ENCODE data around the gene RCC2. TPM values are rescaled to one million over a fixed set of nuclear protein-coding genes. Genes with fewer than 3 reads are reported as not detected.
A peak's percentile ranks its signal among the peaks of the same experiment; 100 is the strongest.
"Not testable (repeated sequence)": the region's sequence is repeated elsewhere in the genome, so short reads cannot be mapped to it uniquely, and the experiment has no call there.

RCC2 gene
- polyA plus RNA-seq, 2 of the 4 experiments (the other 2 are of a cell fraction) = 60.9 to 90.0 TPM

DNA sequence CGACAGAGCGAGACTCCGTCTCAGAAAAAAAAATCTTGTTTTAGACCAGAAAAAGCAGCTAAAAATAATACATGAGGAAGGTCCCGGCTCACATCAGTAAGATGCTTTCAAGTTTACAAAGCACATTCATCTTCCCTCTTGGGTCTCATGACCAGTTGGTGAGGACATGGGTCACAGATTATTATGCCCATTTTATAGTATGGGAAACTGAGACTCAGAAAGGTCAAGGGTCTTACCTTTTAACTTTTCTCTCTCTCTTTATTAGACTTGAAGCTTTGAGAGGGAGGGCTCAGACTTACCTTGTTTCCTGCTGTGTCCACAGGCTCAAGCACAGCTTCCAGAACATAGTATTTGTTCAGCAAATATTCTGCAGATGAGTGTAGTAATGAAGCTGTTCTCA, 13.2 kb upstream of the RCC2 start:
- no peak overlapping the region for H3K4me2 ChIP-seq
- FAIRE-seq (no peak), ATAC-seq (no peak), DNase-seq (ENCODE audit: low read depth in 1 of 2, low spot score in 1 of 2) (no peak)
- TF ChIP-seq ZNF302 (CRISPR knock-in tag; IDR thresholded peaks at IDR 0.05) = no peak
- TF ChIP-seq, protein P1, sequence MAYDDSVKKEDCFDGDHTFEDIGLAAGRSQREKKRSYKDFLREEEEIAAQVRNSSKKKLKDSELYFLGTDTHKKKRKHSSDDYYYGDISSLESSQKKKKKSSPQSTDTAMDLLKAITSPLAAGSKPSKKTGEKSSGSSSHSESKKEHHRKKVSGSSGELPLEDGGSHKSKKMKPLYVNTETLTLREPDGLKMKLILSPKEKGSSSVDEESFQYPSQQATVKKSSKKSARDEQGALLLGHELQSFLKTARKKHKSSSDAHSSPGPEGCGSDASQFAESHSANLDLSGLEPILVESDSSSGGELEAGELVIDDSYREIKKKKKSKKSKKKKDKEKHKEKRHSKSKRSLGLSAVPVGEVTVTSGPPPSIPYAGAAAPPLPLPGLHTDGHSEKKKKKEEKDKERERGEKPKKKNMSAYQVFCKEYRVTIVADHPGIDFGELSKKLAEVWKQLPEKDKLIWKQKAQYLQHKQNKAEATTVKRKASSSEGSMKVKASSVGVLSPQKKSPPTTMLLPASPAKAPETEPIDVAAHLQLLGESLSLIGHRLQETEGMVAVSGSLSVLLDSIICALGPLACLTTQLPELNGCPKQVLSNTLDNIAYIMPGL (CRISPR knock-in tag; IDR thresholded peaks at IDR 0.05; ENCODE audit: borderline replicate concordance) = no peak
- no peak for TF ChIP-seq FOSL2 (IDR thresholded peaks at IDR 0.05)
- TF ChIP-seq FOSL2 (CRISPR knock-in tag; IDR thresholded peaks at IDR 0.05) = no peak
- TF ChIP-seq ESRRA (IDR thresholded peaks at IDR 0.05; ENCODE audit: borderline replicate concordance, low read length) = no peak
- TF ChIP-seq JUN (IDR thresholded peaks at IDR 0.05) = no peak
- no peak for TF ChIP-seq PHF8 (IDR thresholded peaks at IDR 0.05; ENCODE audit: borderline replicate concordance, low read depth)
- TF ChIP-seq NFE2L2 (conservative IDR thresholded peaks at IDR 0.05; ENCODE audit: low read length) = no peak
- no peak for TF ChIP-seq CBX8 (IDR thresholded peaks at IDR 0.05)
- no peak for TF ChIP-seq MAZ (IDR thresholded peaks at IDR 0.05; ENCODE audit: borderline replicate concordance, low read depth, low read length)
- TF ChIP-seq, protein P2, sequence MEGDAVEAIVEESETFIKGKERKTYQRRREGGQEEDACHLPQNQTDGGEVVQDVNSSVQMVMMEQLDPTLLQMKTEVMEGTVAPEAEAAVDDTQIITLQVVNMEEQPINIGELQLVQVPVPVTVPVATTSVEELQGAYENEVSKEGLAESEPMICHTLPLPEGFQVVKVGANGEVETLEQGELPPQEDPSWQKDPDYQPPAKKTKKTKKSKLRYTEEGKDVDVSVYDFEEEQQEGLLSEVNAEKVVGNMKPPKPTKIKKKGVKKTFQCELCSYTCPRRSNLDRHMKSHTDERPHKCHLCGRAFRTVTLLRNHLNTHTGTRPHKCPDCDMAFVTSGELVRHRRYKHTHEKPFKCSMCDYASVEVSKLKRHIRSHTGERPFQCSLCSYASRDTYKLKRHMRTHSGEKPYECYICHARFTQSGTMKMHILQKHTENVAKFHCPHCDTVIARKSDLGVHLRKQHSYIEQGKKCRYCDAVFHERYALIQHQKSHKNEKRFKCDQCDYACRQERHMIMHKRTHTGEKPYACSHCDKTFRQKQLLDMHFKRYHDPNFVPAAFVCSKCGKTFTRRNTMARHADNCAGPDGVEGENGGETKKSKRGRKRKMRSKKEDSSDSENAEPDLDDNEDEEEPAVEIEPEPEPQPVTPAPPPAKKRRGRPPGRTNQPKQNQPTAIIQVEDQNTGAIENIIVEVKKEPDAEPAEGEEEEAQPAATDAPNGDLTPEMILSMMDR (IDR thresholded peaks at IDR 0.05) = no peak
- TF ChIP-seq POLR2AphosphoS2 (conservative IDR thresholded peaks at IDR 0.05; ENCODE audit: low read length) = no peak
- TF ChIP-seq, protein P3, sequence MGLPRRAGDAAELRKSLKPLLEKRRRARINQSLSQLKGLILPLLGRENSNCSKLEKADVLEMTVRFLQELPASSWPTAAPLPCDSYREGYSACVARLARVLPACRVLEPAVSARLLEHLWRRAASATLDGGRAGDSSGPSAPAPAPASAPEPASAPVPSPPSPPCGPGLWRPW (IDR thresholded peaks at IDR 0.05) = no peak
- no peak for TF ChIP-seq ZC3H11A (IDR thresholded peaks at IDR 0.05)
- TF ChIP-seq HOXB5 (CRISPR knock-in tag; IDR thresholded peaks at IDR 0.05) = no peak
- TF ChIP-seq HOXA7 (CRISPR knock-in tag; IDR thresholded peaks at IDR 0.05) = no peak
- TF ChIP-seq, protein P4, sequence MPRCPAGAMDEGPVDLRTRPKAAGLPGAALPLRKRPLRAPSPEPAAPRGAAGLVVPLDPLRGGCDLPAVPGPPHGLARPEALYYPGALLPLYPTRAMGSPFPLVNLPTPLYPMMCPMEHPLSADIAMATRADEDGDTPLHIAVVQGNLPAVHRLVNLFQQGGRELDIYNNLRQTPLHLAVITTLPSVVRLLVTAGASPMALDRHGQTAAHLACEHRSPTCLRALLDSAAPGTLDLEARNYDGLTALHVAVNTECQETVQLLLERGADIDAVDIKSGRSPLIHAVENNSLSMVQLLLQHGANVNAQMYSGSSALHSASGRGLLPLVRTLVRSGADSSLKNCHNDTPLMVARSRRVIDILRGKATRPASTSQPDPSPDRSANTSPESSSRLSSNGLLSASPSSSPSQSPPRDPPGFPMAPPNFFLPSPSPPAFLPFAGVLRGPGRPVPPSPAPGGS (IDR thresholded peaks at IDR 0.05) = no peak
- CTCF ChIA-PET = interaction anchor here (0.7 to 1.8 kb wide), 4 partner anchors 10 to 155 kb away, joined by 3 to 4 read pairs (median 3); no protein-coding TSS in a partner anchor
- no peak overlapping the region for H3K27ac ChIP-seq
- POLR2A ChIA-PET = interaction anchor here (0.6 to 1.8 kb wide), 2 partner anchors 11 to 14 kb away, joined by 3 to 6 read pairs; partner anchors contain the start of gene RCC2
- no peak overlapping the region for H3K4me3 ChIP-seq
- 78% methylated on average over 4 of the region's 4 CpGs for WGBS (ENCODE audit: missing lambda C conversion rate)
- no peaks in the 10 kb centered on the region for H3K9me3 ChIP-seq
- no peaks in the 10 kb centered on the region for H3K4me1 ChIP-seq

DNA sequence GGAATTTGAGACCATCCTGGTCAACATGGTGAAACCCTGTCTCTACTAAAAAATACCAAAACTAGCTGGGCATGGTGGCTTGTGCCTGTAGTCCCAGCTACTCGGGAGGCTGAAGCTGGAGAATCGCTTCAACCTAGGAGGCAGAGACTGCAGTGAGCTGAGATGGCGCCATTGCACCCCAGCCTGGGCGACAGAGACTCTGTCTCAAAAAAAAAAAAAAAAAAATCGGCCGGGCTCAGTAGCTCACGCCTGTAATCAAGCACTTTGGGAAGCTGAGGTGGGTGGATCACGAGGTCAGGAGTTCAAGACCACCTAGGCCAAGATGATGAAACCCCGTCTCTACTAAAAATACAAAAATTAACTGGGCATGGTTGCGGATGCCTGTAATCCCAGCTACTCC, 12.7 kb upstream of the RCC2 start:
- 52% methylated on average over 6 of the region's 10 CpGs for WGBS (ENCODE audit: missing lambda C conversion rate)
- not testable (repeated sequence) for DNase-seq (ENCODE audit: low read depth in 1 of 2, low spot score in 1 of 2); H3K4me1 ChIP-seq; H3K27ac ChIP-seq; H3K4me3 ChIP-seq; H3K9me3 ChIP-seq; FAIRE-seq; H3K4me2 ChIP-seq
- ChIA-PET CTCF (interaction anchor here (0.9 to 1.8 kb wide), 5 partner anchors 10 to 55 kb away, joined by 3 to 4 read pairs (median 3); no protein-coding TSS in a partner anchor), POLR2A (interaction anchor here (0.6 to 1.8 kb wide), 2 partner anchors 11 to 13 kb away, joined by 3 to 6 read pairs; partner anchors contain the start of gene RCC2)
- ATAC-seq = peak in 1 of 2 experiments; percentile 49; a peak in 1 of 6 replicates

DNA sequence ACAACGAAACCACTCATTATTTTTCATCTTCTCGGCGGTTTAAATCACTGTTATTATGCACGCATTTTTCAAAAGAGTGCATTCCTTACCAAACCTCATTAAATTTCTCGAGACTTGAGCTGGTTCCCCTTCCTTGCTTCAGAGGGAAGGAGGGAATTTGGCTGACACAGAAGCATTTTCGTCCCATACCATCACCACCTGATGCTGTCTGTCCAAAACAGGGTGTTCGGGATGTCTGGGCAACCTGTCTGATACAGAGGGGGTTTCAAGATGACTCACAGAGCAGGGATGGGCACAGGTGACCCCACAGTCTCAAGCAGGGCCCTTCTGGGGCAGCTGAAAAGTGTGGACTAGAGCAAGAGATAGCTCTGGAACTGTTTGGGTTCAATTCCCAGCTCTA, 12.3 kb upstream of the RCC2 start:
- POLR2A ChIA-PET = interaction anchor here (1.8 kb wide), 1 partner anchor 13 kb away, joined by 6 read pairs; the partner anchor contains the start of gene RCC2
- FAIRE-seq = no peak

More for the DNA sequence above, 12.3 kb upstream of the RCC2 start:
- H3K9me3 ChIP-seq = no peaks in the 10 kb centered on the region
- no peak for ATAC-seq
- H3K4me1 ChIP-seq = no peaks in the 10 kb centered on the region
- CTCF ChIA-PET = interaction anchor here (0.9 to 1.8 kb wide), 4 partner anchors 10 to 27 kb away, joined by 3 to 6 read pairs (median 4); no protein-coding TSS in a partner anchor
- no peak overlapping the region for H3K4me2 ChIP-seq
- no peak for DNase-seq (ENCODE audit: low read depth in 1 of 2, low spot score in 1 of 2)
- TF ChIP-seq FOXS1 (CRISPR knock-in tag; IDR thresholded peaks at IDR 0.05) = no peak
- TF ChIP-seq CHD4 (IDR thresholded peaks at IDR 0.05; ENCODE audit: borderline replicate concordance) = no peak
- TF ChIP-seq, protein P5, sequence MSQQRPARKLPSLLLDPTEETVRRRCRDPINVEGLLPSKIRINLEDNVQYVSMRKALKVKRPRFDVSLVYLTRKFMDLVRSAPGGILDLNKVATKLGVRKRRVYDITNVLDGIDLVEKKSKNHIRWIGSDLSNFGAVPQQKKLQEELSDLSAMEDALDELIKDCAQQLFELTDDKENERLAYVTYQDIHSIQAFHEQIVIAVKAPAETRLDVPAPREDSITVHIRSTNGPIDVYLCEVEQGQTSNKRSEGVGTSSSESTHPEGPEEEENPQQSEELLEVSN (IDR thresholded peaks at IDR 0.05; ENCODE audit: borderline replicate concordance, low read depth) = no peak
- TF ChIP-seq HEYL (CRISPR knock-in tag; IDR thresholded peaks at IDR 0.05) = no peak
- TF ChIP-seq POLR2AphosphoS2 (conservative IDR thresholded peaks at IDR 0.05; ENCODE audit: low read length) = no peak
- TF ChIP-seq RAD21 (conservative IDR thresholded peaks at IDR 0.05 in 1 of 2, IDR thresholded peaks at IDR 0.05 in 1 of 2) = no peak
- H3K4me3 ChIP-seq = no peak overlapping the region
- H3K27ac ChIP-seq = no peak overlapping the region
- WGBS (ENCODE audit: missing lambda C conversion rate) = 90% methylated on average over 7 of the region's 7 CpGs
